ENCODE measurements around the gene CYP2R1.
A peak's percentile ranks its signal among the peaks of the same experiment; 100 is the strongest.
"Not testable (repeated sequence)": the region's sequence is repeated elsewhere in the genome, so short reads cannot be mapped to it uniquely, and the experiment has no call there.

Gene CYP2R1

GRCh38 chr11:14891143-14892035 is 642 bp downstream of the CYP2R1 start:
- FAIRE-seq, result no peak

DNA sequence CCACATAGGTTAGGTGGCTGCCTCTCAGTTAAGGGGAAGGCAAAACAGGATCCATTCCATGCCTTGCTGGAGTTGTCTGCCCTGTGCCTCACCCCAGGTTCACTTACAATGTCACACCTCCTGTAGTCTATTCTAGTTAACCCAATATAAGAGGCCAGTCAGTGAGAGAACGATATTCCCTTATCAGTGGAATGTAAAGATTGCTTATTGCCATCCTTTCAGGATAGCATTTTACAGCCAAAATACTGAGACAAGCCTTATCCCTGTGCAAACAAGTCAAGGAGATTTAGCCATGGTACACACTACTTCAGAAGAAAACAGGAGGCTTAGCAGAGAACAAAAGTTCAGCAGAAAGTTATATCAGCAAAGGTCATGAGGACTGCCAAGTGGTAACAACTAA is 5.5 kb downstream of the CYP2R1 start:
- no peak for FAIRE-seq

DNA sequence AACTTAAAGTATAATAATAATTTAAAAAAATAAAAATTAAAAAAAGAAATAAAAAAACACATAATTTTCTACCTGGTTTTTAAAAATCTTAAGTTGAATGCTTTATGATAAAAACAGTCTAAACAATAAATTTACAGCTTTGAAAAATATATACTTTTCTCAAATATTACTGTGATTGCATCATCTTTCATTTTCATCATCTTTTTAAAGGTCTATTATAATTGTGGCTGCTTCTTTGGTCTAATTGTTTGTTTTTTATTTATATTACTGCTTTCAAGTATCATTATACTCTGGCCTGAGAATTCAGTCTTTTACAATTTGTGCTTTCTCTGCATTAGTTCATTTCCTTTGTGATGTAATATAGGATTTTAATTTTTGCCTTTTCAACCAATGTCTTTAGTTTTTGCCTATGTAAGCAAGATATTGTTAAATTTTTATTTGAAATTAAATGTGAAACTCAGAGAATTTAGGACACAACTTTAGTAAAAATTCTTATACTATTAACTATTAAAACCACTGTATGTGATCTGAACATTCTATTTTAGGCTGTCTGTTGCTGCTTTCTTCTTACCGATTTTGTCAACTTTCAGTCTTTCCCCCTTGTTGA is 7.3 kb downstream of the CYP2R1 start:
- FAIRE-seq, result no peak

DNA sequence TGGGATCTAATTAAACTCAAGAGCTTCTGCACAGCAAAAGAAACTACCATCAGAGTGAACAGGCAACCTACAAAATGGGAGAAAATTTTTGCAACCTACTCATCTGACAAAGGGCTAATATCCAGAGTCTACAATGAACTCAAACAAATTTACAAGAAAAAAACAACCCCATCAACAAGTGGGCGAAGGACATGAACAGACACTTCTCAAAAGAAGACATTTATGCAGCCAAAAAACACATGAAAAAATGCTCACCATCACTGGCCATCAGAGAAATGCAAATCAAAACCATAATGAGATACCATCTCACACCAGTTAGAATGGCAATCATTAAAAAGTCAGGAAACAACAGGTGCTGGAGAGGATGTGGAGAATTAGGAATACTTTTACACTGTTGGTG is 8.3 kb downstream of the CYP2R1 start:
- not testable (repeated sequence) for FAIRE-seq

DNA sequence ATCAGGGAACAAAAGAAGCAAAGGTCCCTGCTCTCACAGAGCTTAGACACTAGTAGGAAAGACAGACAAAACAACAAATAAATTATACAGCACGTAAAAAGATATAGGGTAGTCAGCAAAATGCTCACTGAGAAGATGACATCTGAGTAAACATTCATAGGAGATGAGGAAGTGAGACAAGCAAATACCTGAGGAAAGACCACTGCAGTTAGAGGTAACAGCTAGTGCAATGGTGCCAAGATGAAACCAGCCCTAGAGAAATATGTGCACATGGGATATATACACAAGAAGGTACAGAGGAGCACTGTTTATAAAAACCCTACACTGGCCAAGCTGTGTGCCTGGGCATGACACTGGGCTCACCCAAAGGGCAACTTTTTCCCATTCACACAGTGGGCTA is 9.8 kb downstream of the CYP2R1 start:
- no peak for FAIRE-seq

- FAIRE-seq, result no peak
Measured at GRCh38 chr11:14881576-14882193, 10.3 kb downstream of the CYP2R1 start.

- FAIRE-seq, result no peak
Measured at GRCh38 chr11:14875163-14875562, 16.9 kb downstream of the CYP2R1 start.

DNA sequence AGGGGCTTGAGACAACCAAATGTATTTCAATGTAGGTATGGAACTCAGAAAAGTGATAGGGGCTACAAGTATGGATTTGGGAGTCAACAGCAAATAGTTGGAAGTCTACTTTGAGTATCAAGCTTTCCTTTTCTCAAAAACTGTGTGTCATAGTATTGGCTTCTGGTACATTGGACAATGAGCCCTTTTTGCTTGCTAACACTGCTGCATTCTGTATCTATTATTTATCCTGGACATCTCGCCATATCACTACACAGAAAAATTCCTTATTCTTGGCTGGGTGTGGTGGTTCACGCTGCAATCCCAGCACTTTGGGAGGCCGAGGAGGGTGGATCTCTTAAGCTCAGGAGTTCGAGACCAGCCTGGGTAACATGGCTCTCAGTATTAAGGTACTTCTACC is 18.4 kb downstream of the CYP2R1 start:
- FAIRE-seq, result no peak

DNA sequence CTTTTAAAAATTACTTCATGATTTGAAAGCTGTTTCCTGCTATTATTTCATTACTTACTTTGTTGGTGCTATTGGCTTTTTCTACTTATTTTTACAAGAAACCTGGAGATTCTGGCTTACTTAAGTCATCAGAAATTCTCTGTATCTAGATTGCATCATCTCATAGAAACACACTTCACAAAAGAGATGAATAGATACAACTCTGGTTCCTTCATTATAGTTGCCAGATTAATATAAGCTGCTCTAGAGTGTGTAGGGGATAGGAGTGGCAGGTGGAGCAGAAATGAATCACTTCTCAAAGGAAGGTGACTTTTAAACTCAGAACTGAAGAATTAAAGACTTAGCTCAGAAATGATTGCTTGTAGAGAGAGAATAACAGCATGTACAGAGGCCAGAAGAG is 20.0 kb downstream of the CYP2R1 start:
- no peak for FAIRE-seq

GRCh38 chr11:14863775-14864174 is 28.3 kb downstream of the CYP2R1 start:
- not testable (repeated sequence) for FAIRE-seq

DNA sequence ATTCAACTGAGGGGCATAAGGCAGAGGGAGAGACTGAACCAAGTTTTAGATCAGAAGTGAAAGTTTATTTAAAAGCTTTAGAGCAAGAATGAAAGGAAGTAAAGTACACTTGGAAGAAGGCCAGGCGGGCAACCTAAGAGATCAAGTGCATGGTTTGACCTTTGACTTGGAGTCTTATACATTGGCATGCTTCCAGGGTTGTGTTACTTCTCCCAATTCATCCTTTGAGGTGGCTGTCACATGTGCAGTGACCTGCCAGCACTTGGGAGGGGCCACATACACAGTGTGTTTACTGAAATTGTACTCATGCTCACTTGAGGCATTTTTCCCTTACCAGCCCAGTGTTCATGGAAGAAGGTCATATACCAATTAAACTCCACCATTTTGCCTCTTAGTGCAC is 30.4 kb downstream of the CYP2R1 start:
- FAIRE-seq, result no peak

DNA sequence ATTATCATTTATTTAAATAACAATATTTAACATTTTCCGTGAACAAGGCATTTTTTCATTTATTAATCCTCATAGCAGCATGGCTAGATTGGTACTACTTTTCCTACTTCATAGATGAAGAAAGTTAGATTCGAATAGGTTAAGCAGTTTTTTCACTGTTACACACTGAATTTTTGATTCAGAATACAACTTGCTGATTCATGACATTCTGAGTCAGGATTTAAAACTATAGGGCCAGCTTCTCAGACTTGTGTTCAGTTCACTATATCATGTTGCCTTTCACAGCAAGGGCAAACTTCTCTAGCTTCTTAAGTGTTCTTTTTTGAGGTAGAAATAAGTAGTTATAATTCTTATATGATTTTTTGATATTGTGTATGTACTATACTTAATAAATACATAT is 31.5 kb downstream of the CYP2R1 start:
- no peak for FAIRE-seq

GRCh38 chr11:14858404-14858803 is 33.6 kb downstream of the CYP2R1 start:
- no peak for FAIRE-seq

GRCh38 chr11:14857621-14858020 is 34.4 kb downstream of the CYP2R1 start:
- FAIRE-seq, result no peak

GRCh38 chr11:14855890-14856289 is 36.1 kb downstream of the CYP2R1 start:
- FAIRE-seq, result no peak

- no peak for FAIRE-seq
Measured at GRCh38 chr11:14854057-14854456, 38.0 kb downstream of the CYP2R1 start.

GRCh38 chr11:14852571-14853177 is 39.4 kb downstream of the CYP2R1 start:
- FAIRE-seq, result no peak

GRCh38 chr11:14842002-14842401 is 50.0 kb downstream of the CYP2R1 start:
- FAIRE-seq, result peak; percentile 17

- FAIRE-seq, result no peak
Measured at GRCh38 chr11:14835496-14836492, 56.2 kb downstream of the CYP2R1 start.
